Stimulated activated memory B cell treated with anti-CD40 and anti-IgM and Interleukin-4, amounts not matched to agents 10 μg/mL and 1 μg/mL and 100 μg/mL, for 72 hours (primary cell): ENCODE measurements around the gene OPCML.

ENCODE experiments used
- ATAC-seq: fragments of 150-1000 bp; cut with Tn5 transposase; 2 replicates; pipeline ENCODE4 v1.10.0; 2021
- H3K27ac Mint-ChIP-seq: one replicate; pipeline ENCODE4 v1.8.0; 2022; ENCODE audit warnings: mild to moderate bottlenecking, mixed read lengths
- H3K27me3 Mint-ChIP-seq: one replicate; pipeline ENCODE4 v1.8.0; 2022; ENCODE audit warnings: mixed read lengths
- H3K36me3 Mint-ChIP-seq: one replicate; pipeline ENCODE4 v1.8.0; 2022; ENCODE audit warnings: mixed read lengths
- H3K4me1 Mint-ChIP-seq: one replicate; pipeline ENCODE4 v1.8.0; 2022; ENCODE audit warnings: mixed read lengths
- H3K4me3 Mint-ChIP-seq: one replicate; pipeline ENCODE4 v1.8.0; 2022; ENCODE audit warnings: mild to moderate bottlenecking, moderate library complexity, mixed read lengths
- H3K9me3 Mint-ChIP-seq: one replicate; pipeline ENCODE4 v1.8.0; 2022; ENCODE audit warnings: mixed read lengths

Gene OPCML

DNA sequence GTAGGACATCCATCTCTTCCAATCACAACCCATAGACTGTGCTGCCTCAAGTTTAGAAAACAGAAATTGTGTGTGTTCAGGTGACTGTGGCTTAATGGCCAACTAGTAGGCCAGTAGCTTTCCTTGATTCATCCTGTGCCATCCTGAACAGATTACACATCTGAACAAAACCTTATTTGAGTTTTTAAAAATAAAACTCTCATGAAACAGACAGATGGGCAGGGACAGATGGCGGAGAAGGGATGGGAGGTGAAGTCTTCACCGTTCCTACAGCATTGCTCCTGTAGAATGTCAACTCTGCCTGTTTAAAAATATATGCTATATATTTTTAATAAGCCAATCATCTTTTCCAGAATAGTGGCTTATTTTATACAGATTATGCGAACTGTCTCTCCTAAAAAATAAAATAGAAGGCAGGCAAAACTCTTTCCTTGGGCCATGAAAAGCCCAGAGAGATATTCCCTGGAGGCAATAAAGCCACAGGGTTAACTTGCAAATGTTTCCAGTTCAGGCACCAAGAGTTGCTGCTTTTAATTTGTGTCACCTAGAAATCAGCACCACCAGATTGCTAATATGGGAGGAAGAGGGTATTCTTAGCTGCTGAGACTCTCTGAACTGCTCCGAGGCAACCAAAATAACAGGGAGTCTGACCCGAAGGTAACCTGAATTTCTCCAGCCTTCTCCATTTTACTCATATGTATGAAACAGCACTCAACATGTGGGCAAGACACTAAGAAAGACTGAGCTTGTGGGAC is 861.2 kb downstream of the OPCML start:
- Mint-ChIP-seq H3K27ac (no peak overlapping the region), H3K4me1 (no peaks in the 10 kb centered on the region), H3K9me3 (peaks cover 13% of the 10 kb centered on the region), H3K36me3 (no peaks in the 10 kb centered on the region), H3K4me3 (no peak overlapping the region), H3K27me3 (no peaks in the 10 kb centered on the region)
- ATAC-seq: no peak

DNA sequence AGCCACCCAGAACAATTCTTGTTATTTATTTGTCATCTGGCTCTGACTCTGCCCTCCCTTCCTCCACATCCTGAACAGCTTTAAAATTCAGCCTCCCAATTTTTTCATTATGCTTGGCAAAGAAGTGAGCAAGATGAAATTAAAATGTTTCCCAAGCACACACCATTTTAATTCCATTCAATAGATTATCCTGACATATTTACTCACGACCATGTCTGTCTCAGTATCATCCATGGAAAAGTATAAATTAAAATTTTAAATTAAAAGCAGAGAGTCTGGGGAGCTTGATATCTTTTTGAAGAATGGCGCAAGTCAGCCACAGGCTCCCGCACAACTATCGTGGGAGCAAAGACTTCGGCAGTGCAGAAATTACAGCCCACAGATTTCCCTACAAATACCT is 862.4 kb downstream of the OPCML start:
- Mint-ChIP-seq H3K4me1 (no peaks in the 10 kb centered on the region), H3K27ac (no peak overlapping the region), H3K27me3 (no peaks in the 10 kb centered on the region), H3K36me3 (no peaks in the 10 kb centered on the region), H3K4me3 (no peak overlapping the region), H3K9me3 (peaks cover 15% of the 10 kb centered on the region)
- no peak for ATAC-seq

DNA sequence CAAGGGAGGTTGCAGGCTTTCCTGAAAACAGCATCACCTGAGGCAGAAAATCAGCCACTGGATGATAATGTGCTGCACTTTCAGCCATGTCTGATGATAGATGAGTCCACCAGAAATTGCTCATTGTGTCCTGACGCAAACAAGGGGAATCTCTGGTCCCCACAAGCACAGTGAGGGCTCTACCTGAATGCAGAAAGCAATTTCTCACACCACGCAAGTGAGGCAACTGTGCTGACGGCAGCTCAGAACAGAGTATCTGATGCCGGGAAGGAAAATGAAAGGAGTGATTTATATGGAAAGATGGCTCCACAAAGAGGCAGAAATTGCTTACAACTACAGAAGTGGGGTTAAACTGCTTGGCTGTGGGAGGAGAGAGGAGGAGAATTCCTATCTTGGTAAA is 867.1 kb downstream of the OPCML start:
- ATAC-seq: no peak
- H3K27ac Mint-ChIP-seq: no peak overlapping the region

DNA sequence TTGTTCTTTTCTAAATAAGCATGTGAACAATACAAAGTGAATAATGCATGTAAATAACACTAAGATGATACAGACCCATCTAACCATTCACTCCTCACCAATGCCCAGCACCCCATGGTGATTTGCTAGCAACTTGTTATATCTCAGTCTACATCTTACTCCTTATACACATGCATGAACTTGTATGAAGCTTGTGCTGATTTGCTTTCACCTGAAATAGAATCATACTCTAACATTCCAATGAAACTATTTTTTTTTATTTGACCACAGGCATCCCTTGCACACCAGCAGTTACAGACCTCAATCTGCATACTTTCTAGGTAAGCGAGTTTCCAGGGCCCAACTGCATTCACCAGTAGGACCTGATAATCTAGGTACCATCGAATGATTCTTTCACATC is 873.6 kb downstream of the OPCML start:
- H3K9me3 Mint-ChIP-seq: peaks cover 3% of the 10 kb centered on the region
- no peaks in the 10 kb centered on the region for H3K27me3 Mint-ChIP-seq
- H3K4me3 Mint-ChIP-seq: no peak overlapping the region
- H3K36me3 Mint-ChIP-seq: no peaks in the 10 kb centered on the region
- H3K27ac Mint-ChIP-seq: no peak overlapping the region
- no peaks in the 10 kb centered on the region for H3K4me1 Mint-ChIP-seq
- ATAC-seq: no peak

More for the DNA sequence above, 867.1 kb downstream of the OPCML start:
- Mint-ChIP-seq H3K4me1 (no peaks in the 10 kb centered on the region), H3K36me3 (no peaks in the 10 kb centered on the region), H3K27me3 (no peaks in the 10 kb centered on the region), H3K9me3 (peaks cover 16% of the 10 kb centered on the region), H3K4me3 (no peak overlapping the region)

DNA sequence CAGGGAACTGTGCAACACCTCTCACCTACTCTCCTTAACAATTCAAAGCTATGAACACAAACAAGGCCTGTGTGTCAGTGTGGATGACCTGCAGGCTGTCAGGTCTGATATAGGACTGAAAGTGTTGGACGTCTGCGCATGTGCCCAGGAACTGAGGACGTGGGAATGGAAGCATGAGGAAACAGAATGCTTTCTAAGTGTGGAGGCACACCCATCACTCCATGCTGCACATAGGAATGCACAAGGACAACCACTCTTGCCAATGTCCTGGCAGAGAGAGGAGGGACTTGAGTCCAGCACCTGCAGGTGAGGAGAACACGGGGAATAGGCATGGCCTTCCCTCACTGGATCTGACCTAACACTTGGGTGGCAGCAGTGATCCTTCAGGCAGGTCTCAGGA is 874.3 kb downstream of the OPCML start:
- Mint-ChIP-seq H3K4me1 (no peaks in the 10 kb centered on the region), H3K4me3 (no peak overlapping the region), H3K36me3 (no peaks in the 10 kb centered on the region), H3K9me3 (peaks cover 3% of the 10 kb centered on the region), H3K27ac (no peak overlapping the region), H3K27me3 (no peaks in the 10 kb centered on the region)
- no peak for ATAC-seq

DNA sequence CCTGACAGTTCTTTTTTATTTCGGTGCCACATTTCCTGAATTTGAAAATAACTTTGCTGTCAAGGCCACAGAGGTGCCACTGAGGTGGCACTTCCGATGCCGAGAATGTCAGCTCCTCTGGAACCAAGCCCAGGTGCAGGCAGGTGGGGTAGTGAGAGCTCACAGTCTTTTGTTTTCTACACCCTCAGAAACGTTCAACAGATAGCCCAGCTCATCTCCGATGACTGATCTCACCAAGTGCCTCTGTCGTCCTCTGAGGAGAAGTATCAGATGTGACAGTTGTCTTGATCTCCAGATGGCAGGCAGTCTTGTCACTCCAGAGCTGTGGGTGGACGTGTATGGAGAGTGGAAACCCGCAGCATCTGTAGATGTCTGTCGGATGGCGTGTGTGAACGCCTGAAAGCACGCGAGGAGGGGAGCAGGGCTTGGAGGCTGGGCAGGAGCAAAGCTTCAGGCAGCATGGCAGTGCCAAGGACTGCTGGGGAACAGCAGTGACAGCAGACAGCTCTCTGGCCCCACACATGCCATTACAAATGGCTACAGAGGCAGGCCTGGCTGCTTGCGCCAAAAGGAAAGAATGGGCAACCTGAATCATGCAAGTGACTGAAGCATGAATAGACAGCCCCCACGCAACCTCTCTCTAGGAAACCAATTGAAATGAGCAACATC is 877.0 kb downstream of the OPCML start:
- Mint-ChIP-seq H3K4me3 (no peak overlapping the region), H3K36me3 (no peaks in the 10 kb centered on the region), H3K9me3 (peaks cover 3% of the 10 kb centered on the region), H3K4me1 (no peaks in the 10 kb centered on the region), H3K27me3 (no peaks in the 10 kb centered on the region), H3K27ac (no peak overlapping the region)
- ATAC-seq: no peak

DNA sequence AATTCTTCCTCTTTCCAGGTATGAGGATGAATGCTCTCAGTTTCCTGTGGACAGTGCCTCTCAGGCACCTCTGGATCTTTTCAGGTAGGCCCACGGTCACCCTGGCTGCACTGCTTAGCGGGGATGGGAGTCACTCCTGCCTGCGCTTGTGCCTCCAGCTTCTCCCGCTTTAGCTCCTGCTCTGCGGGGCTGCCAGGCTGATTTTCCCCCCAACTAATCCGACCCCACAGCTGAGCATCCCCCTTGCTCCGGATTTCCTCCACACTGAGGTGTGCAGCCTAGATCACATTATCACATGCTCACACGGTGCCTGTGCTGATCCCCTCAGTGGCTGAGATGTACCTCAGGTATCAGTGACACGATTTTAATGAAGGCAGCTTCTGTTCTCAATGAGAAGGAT is 879.1 kb downstream of the OPCML start:
- no peaks in the 10 kb centered on the region for H3K4me1 Mint-ChIP-seq
- no peaks in the 10 kb centered on the region for H3K36me3 Mint-ChIP-seq
- no peaks in the 10 kb centered on the region for H3K27me3 Mint-ChIP-seq
- H3K9me3 Mint-ChIP-seq: peaks cover 3% of the 10 kb centered on the region
- no peak overlapping the region for H3K27ac Mint-ChIP-seq
- no peak overlapping the region for H3K4me3 Mint-ChIP-seq
- ATAC-seq: no peak

DNA sequence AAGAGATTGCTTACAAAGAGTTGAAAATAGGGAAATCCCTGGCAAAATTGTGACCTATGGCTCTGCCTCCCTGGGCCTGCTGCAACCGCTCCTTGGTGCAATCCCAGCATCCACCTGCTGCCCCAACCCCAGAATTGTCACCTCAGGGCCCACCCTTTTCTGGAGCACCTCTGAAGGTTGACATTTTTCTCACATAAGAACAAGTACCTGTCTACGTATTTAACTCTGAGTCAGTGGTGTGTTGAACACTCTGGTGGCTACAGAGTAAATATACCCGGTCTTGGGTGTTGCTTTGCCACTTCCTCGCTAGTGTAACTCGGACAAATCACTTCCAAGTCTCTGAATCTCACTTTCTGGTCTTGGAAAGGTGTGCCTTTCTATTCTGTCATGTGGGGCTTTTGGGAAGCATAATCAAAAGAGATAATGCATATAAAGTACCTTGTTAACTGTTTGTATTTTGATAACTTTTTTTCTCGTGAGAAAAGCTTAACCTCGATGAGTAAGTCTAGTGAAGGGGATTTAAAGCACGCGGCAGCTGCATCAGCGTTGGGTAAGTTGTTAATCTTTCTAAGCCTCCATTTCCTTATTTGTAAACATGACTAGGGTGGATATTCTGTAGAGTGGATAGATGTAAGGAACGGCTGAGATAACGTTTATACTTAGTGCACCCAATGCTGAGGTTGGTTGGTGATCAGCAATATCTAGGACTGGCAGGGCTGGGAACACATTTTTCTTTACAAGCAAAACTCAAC is 881.2 kb downstream of the OPCML start:
- Mint-ChIP-seq H3K27me3 (no peaks in the 10 kb centered on the region), H3K4me1 (no peaks in the 10 kb centered on the region), H3K36me3 (no peaks in the 10 kb centered on the region), H3K9me3 (peaks cover 3% of the 10 kb centered on the region), H3K27ac (no peak overlapping the region), H3K4me3 (no peak overlapping the region)
- ATAC-seq: no peak

DNA sequence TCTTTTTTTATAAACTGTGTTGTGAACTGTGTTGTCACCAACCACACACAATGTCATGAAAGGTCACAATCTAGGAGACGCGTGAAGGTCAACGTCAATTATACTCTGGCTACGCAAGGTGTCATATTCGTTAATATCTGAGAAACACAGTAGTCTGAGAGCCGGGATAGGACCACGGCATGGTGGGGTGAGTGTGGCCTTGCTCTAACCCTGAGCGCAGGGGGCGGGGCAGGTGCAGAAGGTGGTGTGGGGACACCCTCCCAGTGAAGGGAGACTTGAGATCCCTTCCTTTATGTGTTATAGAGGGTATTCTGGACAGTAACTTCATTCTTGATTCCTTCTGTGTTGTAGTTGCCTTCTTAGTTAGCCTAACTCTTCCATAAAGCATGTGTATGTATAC is 883.0 kb downstream of the OPCML start:
- no peak overlapping the region for H3K4me3 Mint-ChIP-seq
- H3K27ac Mint-ChIP-seq: no peak overlapping the region
- H3K9me3 Mint-ChIP-seq: peaks cover 6% of the 10 kb centered on the region
- H3K36me3 Mint-ChIP-seq: no peaks in the 10 kb centered on the region
- H3K27me3 Mint-ChIP-seq: no peaks in the 10 kb centered on the region
- no peaks in the 10 kb centered on the region for H3K4me1 Mint-ChIP-seq
- ATAC-seq: no peak

DNA sequence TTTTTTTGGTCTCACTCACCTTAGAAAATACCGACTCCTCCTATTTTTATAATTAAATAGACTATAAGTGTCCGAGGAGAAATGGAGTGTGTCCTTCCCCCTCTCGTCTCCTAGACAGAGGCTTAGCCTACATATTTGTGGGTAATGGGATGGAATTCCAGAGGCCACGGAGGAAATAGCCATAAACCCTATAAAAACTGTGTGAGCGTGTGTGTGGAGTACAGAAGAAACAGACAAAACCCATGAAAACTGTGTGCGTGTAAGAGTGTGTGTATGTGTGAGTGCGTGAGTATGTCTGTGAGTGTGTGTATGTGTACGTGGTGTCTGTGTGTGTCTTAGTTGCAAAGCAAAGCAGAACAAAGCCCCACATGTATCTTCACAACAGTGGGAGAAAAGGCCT is 883.5 kb downstream of the OPCML start:
- Mint-ChIP-seq H3K4me1 (no peaks in the 10 kb centered on the region), H3K4me3 (no peak overlapping the region), H3K36me3 (no peaks in the 10 kb centered on the region), H3K9me3 (peaks cover 6% of the 10 kb centered on the region), H3K27ac (no peak overlapping the region), H3K27me3 (no peaks in the 10 kb centered on the region)
- ATAC-seq: no peak

DNA sequence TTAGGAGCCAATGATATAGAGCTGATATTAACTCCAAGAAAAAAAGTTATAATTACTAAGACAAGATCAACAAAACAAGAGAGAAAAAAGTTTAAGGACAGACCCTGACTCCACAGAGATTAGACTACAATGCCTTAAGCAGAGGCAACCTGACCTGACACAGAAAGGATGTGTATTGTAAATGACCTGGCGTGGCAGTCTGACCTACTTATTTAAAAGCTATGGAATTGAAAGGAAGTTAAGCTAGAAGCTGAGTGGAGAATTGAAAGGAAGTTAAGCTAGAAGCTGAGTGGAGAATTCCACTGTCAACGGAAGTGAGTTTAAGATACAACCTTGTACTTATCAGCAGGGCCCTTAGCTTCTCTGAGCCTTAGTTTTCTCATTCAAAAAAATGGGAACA is 885.4 kb downstream of the OPCML start:
- no peak for ATAC-seq
- Mint-ChIP-seq H3K4me3 (no peak overlapping the region), H3K36me3 (no peaks in the 10 kb centered on the region), H3K27ac (no peak overlapping the region), H3K9me3 (peaks cover 9% of the 10 kb centered on the region), H3K27me3 (no peaks in the 10 kb centered on the region), H3K4me1 (no peaks in the 10 kb centered on the region)

DNA sequence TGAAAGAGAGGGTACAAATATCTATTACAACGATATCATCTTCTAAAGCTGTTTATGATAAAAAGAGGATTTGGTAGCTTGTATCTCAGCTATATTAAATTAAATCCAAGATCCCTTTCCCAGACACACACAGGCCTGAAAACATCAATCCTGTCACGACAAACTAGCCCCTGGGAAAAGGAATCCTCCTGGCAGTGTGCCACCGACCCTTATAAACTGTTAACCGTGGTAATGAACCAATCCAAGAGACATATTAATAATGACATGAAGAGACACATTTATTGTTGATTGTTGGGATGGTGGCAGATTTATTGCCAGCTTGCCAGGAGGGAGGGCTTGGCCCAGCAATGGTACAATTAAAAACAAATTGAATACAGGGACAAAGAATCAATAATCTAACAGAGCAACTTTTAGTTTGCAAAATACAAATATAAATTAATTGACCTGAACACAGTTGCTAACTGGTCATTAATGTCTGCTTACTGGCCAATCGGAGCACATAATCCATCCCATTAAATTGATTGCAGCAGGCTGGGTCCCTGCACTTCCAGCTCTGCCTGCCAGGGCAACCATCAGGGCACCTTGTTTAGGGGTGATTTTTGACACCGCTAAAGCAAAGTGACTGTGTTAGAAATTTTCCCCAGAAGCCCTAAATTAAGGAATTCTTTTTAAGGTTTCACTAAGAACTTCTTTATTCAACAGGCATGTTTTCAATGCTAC is 887.6 kb downstream of the OPCML start:
- H3K4me3 Mint-ChIP-seq: no peak overlapping the region
- no peak for ATAC-seq
- H3K27ac Mint-ChIP-seq: no peak overlapping the region
- H3K27me3 Mint-ChIP-seq: no peaks in the 10 kb centered on the region
- no peaks in the 10 kb centered on the region for H3K4me1 Mint-ChIP-seq
- no peaks in the 10 kb centered on the region for H3K36me3 Mint-ChIP-seq
- H3K9me3 Mint-ChIP-seq: peaks cover 9% of the 10 kb centered on the region

DNA sequence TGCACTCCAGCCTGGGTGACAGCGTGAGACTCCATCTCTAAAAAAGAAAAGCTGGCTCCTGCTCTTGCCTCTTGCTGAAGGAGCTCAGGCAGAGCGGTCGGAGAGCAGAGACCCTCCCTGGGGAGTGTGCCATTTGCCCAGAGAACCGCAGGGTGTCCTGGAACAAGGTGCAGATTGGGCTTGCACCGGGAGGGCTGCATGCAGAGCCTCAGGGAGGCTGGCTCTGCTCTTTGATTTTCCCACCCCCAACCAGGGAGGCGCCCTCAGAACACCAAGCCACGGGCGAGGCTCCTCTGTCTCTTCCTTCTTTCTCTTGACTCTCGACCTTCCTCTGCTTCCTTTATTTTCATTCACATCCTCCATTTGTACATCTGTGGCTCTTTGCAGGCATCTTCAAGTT is 889.1 kb downstream of the OPCML start:
- Mint-ChIP-seq H3K27ac (no peak overlapping the region), H3K9me3 (peaks cover 12% of the 10 kb centered on the region), H3K27me3 (no peaks in the 10 kb centered on the region), H3K36me3 (no peaks in the 10 kb centered on the region), H3K4me1 (no peaks in the 10 kb centered on the region), H3K4me3 (no peak overlapping the region)
- no peak for ATAC-seq

DNA sequence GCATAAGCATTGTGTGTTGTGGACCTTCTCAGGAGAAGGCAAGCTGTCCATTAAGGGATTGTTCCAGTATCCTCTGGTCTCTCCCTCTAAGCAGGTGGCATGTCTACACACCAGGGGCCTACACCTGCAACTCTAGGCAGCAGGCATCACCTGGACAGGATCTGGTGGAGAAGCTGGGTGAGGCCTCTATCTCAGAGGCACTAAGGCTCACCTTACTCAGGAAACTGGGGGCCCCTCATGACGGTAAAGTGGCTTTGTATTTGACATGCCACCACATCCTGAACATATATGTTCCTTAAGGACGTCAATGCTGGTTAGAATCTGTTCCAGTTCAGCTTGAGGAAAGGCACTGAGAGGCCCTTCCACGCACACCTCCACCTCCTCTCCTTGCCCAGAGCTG is 891.3 kb downstream of the OPCML start:
- Mint-ChIP-seq H3K27me3 (no peaks in the 10 kb centered on the region), H3K4me3 (no peak overlapping the region), H3K27ac (no peak overlapping the region), H3K36me3 (no peaks in the 10 kb centered on the region), H3K4me1 (no peaks in the 10 kb centered on the region), H3K9me3 (peaks cover 9% of the 10 kb centered on the region)
- ATAC-seq: no peak

DNA sequence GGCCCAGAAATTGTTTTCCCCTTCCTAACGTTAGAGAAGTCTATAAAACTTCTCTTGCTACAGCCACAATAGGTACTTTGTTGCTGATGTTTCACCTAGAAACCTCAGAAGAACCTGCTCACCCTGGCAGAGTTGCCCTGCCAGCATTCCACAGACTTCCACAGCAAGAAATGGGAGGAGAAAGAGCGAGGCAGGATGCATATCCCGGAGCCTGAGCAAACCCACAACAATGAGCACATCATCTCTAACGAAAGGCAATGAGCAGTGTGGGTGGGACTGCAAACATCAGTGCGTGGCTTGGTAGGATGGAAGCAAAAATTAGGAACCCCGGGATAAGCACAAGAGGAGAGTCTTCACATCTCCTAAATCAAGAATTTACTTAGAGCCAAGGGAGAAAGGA is 892.3 kb downstream of the OPCML start:
- peaks cover 6% of the 10 kb centered on the region for H3K9me3 Mint-ChIP-seq
- H3K27ac Mint-ChIP-seq: no peak overlapping the region
- no peak for ATAC-seq
- no peaks in the 10 kb centered on the region for H3K27me3 Mint-ChIP-seq
- H3K4me3 Mint-ChIP-seq: no peak overlapping the region
- H3K4me1 Mint-ChIP-seq: no peaks in the 10 kb centered on the region
- H3K36me3 Mint-ChIP-seq: no peaks in the 10 kb centered on the region
